Suprapubic skin (tissue), 4 donors: ENCODE measurements around the gene NDUFA3. TPM values are rescaled to one million over a fixed set of nuclear protein-coding genes. Genes with fewer than 3 reads are reported as not detected.

Experiments
- DNase-seq, 2 donors: peaks; one replicate each; pipeline ENCODE4 v3.0.0-alpha.2; 2019; ENCODE audit warnings: low spot score in 2 of 2
- H3K27ac ChIP-seq: fragments of 200-600 bp; sonication (generic); one replicate; pipeline ENCODE4 v1.5.1; 2019
- H3K27me3 ChIP-seq: fragments of 200-600 bp; sonication (generic); one replicate; pipeline ENCODE4 v1.5.1; 2019
- H3K36me3 ChIP-seq: fragments of 200-600 bp; sonication (generic); one replicate; pipeline ENCODE4 v1.5.1; 2019
- H3K4me1 ChIP-seq: fragments of 200-600 bp; sonication (generic); one replicate; pipeline ENCODE4 v1.5.1; 2019
- H3K4me3 ChIP-seq: fragments of 200-600 bp; sonication (generic); one replicate; pipeline ENCODE4 v1.5.1; 2019; ENCODE audit warnings: mild to moderate bottlenecking
- H3K9me3 ChIP-seq: fragments of 200-600 bp; sonication (generic); one replicate; pipeline ENCODE4 v1.5.1; 2019
- EP300 ChIP-seq: sonication (generic); formaldehyde crosslinking; IDR thresholded peaks from one replicate; pipeline ENCODE4 v1.6.1; 2017; ENCODE audit warnings: antibody characterized with exemption
- POLR2A ChIP-seq, 2 donors: fragments of 450-650 bp; IDR thresholded peaks; one replicate each; pipeline ENCODE4 v1.6.1; 2017; ENCODE audit warnings: antibody characterized with exemption in 2 of 2, mild to moderate bottlenecking in 2 of 2, moderate library complexity in 2 of 2
- POLR2AphosphoS5 ChIP-seq, 3 donors: sonication (generic); formaldehyde crosslinking; IDR thresholded peaks; one replicate each; pipeline ENCODE4 v1.6.1; 2017; ENCODE audit warnings: antibody characterized with exemption in 3 of 3
- WGBS: methylation state at CpG from one replicate; pipeline ENCODE4 v1.1.5; 2018; 5-methylcytosine and 5-hydroxymethylcytosine counted together
- total RNA-seq, 4 donors: library from RNA; depleted of rRNA; stranded (reverse); fragments of >200 nt; gene quantifications; one replicate each; pipeline ENCODE4 v1.1.0, GENCODE V29; 2016
- TF ChIP-seq, protein P1 (sequence below), 2 donors: fragments of 200-600 bp in 1 of 2; fragments of 450-650 bp in 1 of 2; sonication (generic) in 1 of 2; IDR thresholded peaks; one replicate each; pipeline ENCODE4 v1.5.1; 2016 to 2019; ENCODE audit warnings: antibody characterized with exemption in 2 of 2, mild to moderate bottlenecking in 1 of 2, moderate library complexity in 1 of 2

NDUFA3 gene
- total RNA-seq, 4 donors from 2014 or later, result 23.1 to 71.9 (median 46.4) TPM

- WGBS, result 71% methylated on average over 9 of the region's 9 CpGs
- no peak for DNase-seq
- H3K36me3 ChIP-seq, result no peaks in the 10 kb centered on the region
- no peaks in the 10 kb centered on the region for H3K9me3 ChIP-seq
- H3K4me1 ChIP-seq, result no peaks in the 10 kb centered on the region
- no peaks in the 10 kb centered on the region for H3K27me3 ChIP-seq
- no peak overlapping the region for H3K27ac ChIP-seq
- H3K4me3 ChIP-seq, result no peak overlapping the region
- no peak for TF ChIP-seq EP300
- TF ChIP-seq, protein P1, sequence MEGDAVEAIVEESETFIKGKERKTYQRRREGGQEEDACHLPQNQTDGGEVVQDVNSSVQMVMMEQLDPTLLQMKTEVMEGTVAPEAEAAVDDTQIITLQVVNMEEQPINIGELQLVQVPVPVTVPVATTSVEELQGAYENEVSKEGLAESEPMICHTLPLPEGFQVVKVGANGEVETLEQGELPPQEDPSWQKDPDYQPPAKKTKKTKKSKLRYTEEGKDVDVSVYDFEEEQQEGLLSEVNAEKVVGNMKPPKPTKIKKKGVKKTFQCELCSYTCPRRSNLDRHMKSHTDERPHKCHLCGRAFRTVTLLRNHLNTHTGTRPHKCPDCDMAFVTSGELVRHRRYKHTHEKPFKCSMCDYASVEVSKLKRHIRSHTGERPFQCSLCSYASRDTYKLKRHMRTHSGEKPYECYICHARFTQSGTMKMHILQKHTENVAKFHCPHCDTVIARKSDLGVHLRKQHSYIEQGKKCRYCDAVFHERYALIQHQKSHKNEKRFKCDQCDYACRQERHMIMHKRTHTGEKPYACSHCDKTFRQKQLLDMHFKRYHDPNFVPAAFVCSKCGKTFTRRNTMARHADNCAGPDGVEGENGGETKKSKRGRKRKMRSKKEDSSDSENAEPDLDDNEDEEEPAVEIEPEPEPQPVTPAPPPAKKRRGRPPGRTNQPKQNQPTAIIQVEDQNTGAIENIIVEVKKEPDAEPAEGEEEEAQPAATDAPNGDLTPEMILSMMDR (IDR thresholded peaks at IDR 0.05), result no peak
- TF ChIP-seq POLR2A (IDR thresholded peaks at IDR 0.05), result no peak
Observed at GRCh38 chr19:54074851-54075250, 27.8 kb upstream of the NDUFA3 start.

DNA sequence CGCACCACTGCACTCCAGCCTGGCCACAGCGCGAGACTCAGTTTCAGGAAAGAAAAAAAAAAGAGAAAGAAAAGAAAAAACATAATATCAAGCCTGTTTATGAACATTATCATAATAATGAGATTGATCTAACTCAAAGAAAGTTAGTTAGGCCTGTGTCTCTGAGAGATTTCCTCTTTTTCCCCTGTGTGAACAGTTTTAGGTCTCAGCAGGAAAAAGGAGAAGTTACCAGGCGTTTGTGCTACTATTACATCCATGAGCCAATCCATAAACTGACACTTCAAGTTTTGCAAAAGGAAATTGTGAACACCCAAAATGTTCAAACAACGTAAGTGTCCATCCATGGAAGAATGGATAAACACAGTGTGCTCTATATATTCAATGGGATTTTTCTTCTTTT lies 25.3 kb upstream of the NDUFA3 start:
- no peaks in the 10 kb centered on the region for H3K36me3 ChIP-seq
- no peaks in the 10 kb centered on the region for H3K27me3 ChIP-seq
- H3K4me3 ChIP-seq, result no peak overlapping the region
- H3K4me1 ChIP-seq, result no peaks in the 10 kb centered on the region
- TF ChIP-seq EP300, result no peak
- no peak for TF ChIP-seq POLR2A (IDR thresholded peaks at IDR 0.05)
- TF ChIP-seq POLR2AphosphoS5 (IDR thresholded peaks at IDR 0.05), result no peak
- TF ChIP-seq, protein P1 (IDR thresholded peaks at IDR 0.05), result no peak
- no peak for DNase-seq
- H3K9me3 ChIP-seq, result peaks cover 9% of the 10 kb centered on the region
- no peak overlapping the region for H3K27ac ChIP-seq
- 75% methylated on average over 5 of the region's 5 CpGs for WGBS

- Histone ChIP-seq H3K4me1 (no peaks in the 10 kb centered on the region), H3K27me3 (peaks cover 5% of the 10 kb centered on the region), H3K27ac (no peak within 1 kb of the TSS), H3K9me3 (peaks cover 9% of the 10 kb centered on the region), H3K36me3 (no peaks in the 10 kb centered on the region), H3K4me3 (no peak within 1 kb of the TSS)
- no peak for DNase-seq
- WGBS, result 87% methylated on average over 7 of the region's 7 CpGs
- TF ChIP-seq, protein P1 (IDR thresholded peaks at IDR 0.05), result no peak
- TF ChIP-seq POLR2AphosphoS5 (IDR thresholded peaks at IDR 0.05), result no peak
Observed at GRCh38 chr19:54081032-54081431, 21.6 kb upstream of the NDUFA3 start, which contains the start of gene TARM1. Gene TARM1 (minus strand): TSS chr19:54081365. CDS start chr19:54081340, 25 bp downstream.

DNA sequence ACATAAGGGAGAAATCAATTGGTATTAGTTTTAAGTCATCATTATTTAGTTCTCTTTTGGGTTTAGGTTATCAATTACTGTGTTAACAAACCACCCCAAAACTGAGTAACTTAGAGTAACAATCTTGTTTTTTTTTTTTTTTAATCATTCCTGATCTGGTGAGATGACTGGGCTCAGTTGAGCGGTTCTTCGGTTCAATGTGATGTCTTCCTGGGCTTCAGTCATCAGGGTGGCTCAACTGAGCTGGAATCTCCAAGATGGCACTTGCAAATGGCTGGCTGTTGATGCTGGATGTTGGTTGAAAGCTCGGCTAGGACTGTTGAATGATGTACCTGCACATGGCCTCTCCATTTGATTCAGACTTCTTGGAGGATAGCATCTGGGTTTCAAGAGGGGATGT lies 18.2 kb upstream of the NDUFA3 start:
- Histone ChIP-seq H3K36me3 (no peaks in the 10 kb centered on the region), H3K9me3 (peaks cover 9% of the 10 kb centered on the region), H3K4me1 (no peaks in the 10 kb centered on the region), H3K27ac (no peak overlapping the region), H3K27me3 (peaks cover 5% of the 10 kb centered on the region), H3K4me3 (no peak overlapping the region)
- no peak for DNase-seq
- TF ChIP-seq POLR2A (IDR thresholded peaks at IDR 0.05), result no peak
- TF ChIP-seq EP300, result no peak
- no peak for TF ChIP-seq POLR2AphosphoS5 (IDR thresholded peaks at IDR 0.05)
- TF ChIP-seq, protein P1 (IDR thresholded peaks at IDR 0.05), result no peak
- 98% methylated on average over 3 of the region's 3 CpGs for WGBS

DNA sequence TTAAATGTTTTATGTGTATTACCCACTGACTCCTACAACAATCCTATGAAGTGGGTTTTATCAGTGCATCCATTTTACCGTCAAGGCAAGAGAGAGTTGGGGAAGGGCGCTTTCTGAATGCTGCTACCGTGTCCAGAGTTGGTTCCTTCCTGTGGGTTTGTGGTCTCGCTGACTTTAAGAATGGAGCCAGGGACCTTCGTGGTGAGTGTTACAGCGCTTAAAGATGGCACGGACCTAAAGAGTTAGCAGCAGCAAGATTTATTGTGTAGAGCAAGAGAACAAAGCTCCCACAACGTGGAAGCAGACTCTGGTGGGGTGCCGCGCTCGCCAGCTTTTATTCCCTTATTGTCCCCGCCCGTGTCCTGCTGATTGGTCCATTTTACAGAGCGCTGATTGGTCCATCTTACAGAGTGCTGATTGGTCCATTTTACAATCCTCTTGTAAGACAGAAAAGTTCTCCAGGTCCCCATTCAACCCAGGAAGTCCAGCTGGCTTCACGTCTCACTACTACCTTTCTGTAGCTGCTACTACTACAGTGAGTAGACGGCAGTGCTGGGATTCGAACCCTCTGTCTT lies 8.1 kb upstream of the NDUFA3 start:
- no peaks in the 10 kb centered on the region for H3K36me3 ChIP-seq
- H3K4me1 ChIP-seq, result peaks cover 19% of the 10 kb centered on the region
- no peaks in the 10 kb centered on the region for H3K9me3 ChIP-seq
- TF ChIP-seq, protein P1 (IDR thresholded peaks at IDR 0.05), result no peak
- TF ChIP-seq POLR2AphosphoS5 (IDR thresholded peaks at IDR 0.05) (no peak), EP300 (no peak), POLR2A (IDR thresholded peaks at IDR 0.05) (no peak)
- no peak overlapping the region for H3K27ac ChIP-seq
- WGBS, result 86% methylated on average over 17 of the region's 17 CpGs
- peaks cover 4% of the 10 kb centered on the region for H3K27me3 ChIP-seq
- no peak overlapping the region for H3K4me3 ChIP-seq
- no peak for DNase-seq
